Measurements from ENCODE around the gene KDM4E.

GRCh38 chr11:95045812-95046211, 20.8 kb downstream of the KDM4E start:
- no peak for TF ChIP-seq CTCF (IDR thresholded peaks at IDR 0.05)
- TF ChIP-seq POLR2A (IDR thresholded peaks at IDR 0.05) = no peak

Measured in right lobe of liver (tissue), 4 donors.